OCI-LY7 (cell line): ENCODE data around the gene EIF4EBP2.

Source experiments
- CTCF ChIP-seq: fragments of 200-600 bp; sonication (generic); conservative IDR thresholded peaks from 2 replicates; pipeline ENCODE4 v1.5.1; 2014; ENCODE audit warnings: mild to moderate bottlenecking, antibody characterized with exemption, low read length, moderate library complexity, mixed read lengths
- EZH2phosphoT487 ChIP-seq: fragments of 200-600 bp; sonication (generic); IDR thresholded peaks from 2 replicates; pipeline ENCODE4 v1.6.1; 2018; ENCODE audit warnings: low read depth, borderline replicate concordance, mild to moderate bottlenecking, mixed run types, antibody characterized with exemption, low read length, moderate library complexity, mixed read lengths

- no peak for TF ChIP-seq CTCF
- TF ChIP-seq EZH2phosphoT487: no peak
These were observed 38.0 kb downstream of the EIF4EBP2 start for GRCh38 chr10:70441895-70442309.
